Nephron (organoid): Measurements from ENCODE around the gene DNM2.
"Not testable (repeated sequence)": the region's sequence is repeated elsewhere in the genome, so short reads cannot be mapped to it uniquely, and the experiment has no call there.

ENCODE experiments used
- H3K27ac Mint-ChIP-seq, 3 experiments: 2 replicates each; pipeline ENCODE4 v1.8.0; 2020; ENCODE audit warnings: mixed read lengths in 3 of 3, mild to moderate bottlenecking in 2 of 3, moderate library complexity in 1 of 3
- H3K27me3 Mint-ChIP-seq: 2 replicates; pipeline ENCODE4 v1.8.0; 2021; ENCODE audit warnings: low read depth, mild to moderate bottlenecking, moderate library complexity, mixed read lengths
- H3K36me3 Mint-ChIP-seq: 2 replicates; pipeline ENCODE4 v1.8.0; 2020; ENCODE audit warnings: low read depth, mixed read lengths
- H3K4me1 Mint-ChIP-seq: 2 replicates; pipeline ENCODE4 v1.8.0; 2020; ENCODE audit warnings: mixed read lengths
- H3K4me3 Mint-ChIP-seq, 3 experiments: 2 replicates each; pipeline ENCODE4 v1.8.0; 2020; ENCODE audit warnings: mild to moderate bottlenecking in 3 of 3, mixed read lengths in 3 of 3, moderate library complexity in 2 of 3
- H3K9me3 Mint-ChIP-seq: 2 replicates; pipeline ENCODE4 v1.8.0; 2020; ENCODE audit warnings: mixed read lengths
- CTCF ChIP-seq, 3 experiments: fragments of 200-600 bp; sonication (generic); IDR thresholded peaks; one replicate each; pipeline ENCODE4 v1.5.0; 2021; ENCODE audit warnings: antibody characterized with exemption in 3 of 3; ENCODE audit not compliant: unreplicated experiment in 3 of 3

Gene DNM2

GRCh38 chr19:10852941-10853340, 135.1 kb downstream of the DNM2 start:
- Mint-ChIP-seq H3K9me3 (peaks cover 3% of the 10 kb centered on the region), H3K36me3 (no peaks in the 10 kb centered on the region), H3K4me3 (no peak overlapping the region), H3K27ac (no peak overlapping the region), H3K4me1 (peaks cover 5% of the 10 kb centered on the region), H3K27me3 (no peaks in the 10 kb centered on the region)
- no peak for TF ChIP-seq CTCF (IDR thresholded peaks at IDR 0.05; ENCODE audit: unreplicated experiment in 3 of 3)

- no peak for TF ChIP-seq CTCF (IDR thresholded peaks at IDR 0.05; ENCODE audit: unreplicated experiment in 3 of 3)
- Mint-ChIP-seq H3K27ac (no peak overlapping the region), H3K4me1 (no peaks in the 10 kb centered on the region), H3K27me3 (no peaks in the 10 kb centered on the region), H3K36me3 (no peaks in the 10 kb centered on the region), H3K4me3 (no peak overlapping the region), H3K9me3 (no peaks in the 10 kb centered on the region)
Measured at GRCh38 chr19:10854350-10855089, 136.6 kb downstream of the DNM2 start.

GRCh38 chr19:10855879-10856522, 138.1 kb downstream of the DNM2 start:
- Mint-ChIP-seq H3K27me3 (no peaks in the 10 kb centered on the region), H3K27ac (no peak overlapping the region), H3K4me1 (no peaks in the 10 kb centered on the region), H3K36me3 (no peaks in the 10 kb centered on the region), H3K4me3 (no peak overlapping the region), H3K9me3 (no peaks in the 10 kb centered on the region)
- TF ChIP-seq CTCF (IDR thresholded peaks at IDR 0.05; ENCODE audit: unreplicated experiment in 3 of 3) = peak; percentile 29 to 36 (median 32)

- H3K4me3 Mint-ChIP-seq, H3K4me1 Mint-ChIP-seq, H3K9me3 Mint-ChIP-seq, H3K27me3 Mint-ChIP-seq, H3K36me3 Mint-ChIP-seq, H3K27ac Mint-ChIP-seq: not testable (repeated sequence)
Measured at GRCh38 chr19:10856899-10857298, 139.0 kb downstream of the DNM2 start.

- Mint-ChIP-seq H3K27me3 (no peaks in the 10 kb centered on the region), H3K27ac (no peak overlapping the region), H3K4me1 (peaks cover 6% of the 10 kb centered on the region), H3K36me3 (no peaks in the 10 kb centered on the region), H3K9me3 (no peaks in the 10 kb centered on the region), H3K4me3 (no peak overlapping the region)
- TF ChIP-seq CTCF (IDR thresholded peaks at IDR 0.05; ENCODE audit: unreplicated experiment in 3 of 3) = peak; percentile 48 to 62 (median 59)
Measured at GRCh38 chr19:10858204-10858828, 140.4 kb downstream of the DNM2 start.

GRCh38 chr19:10861103-10861651, 143.3 kb downstream of the DNM2 start:
- Mint-ChIP-seq H3K4me3 (no peak overlapping the region), H3K4me1 (peaks cover 13% of the 10 kb centered on the region), H3K36me3 (no peaks in the 10 kb centered on the region), H3K9me3 (no peaks in the 10 kb centered on the region), H3K27ac (peak overlapping the region in 2 of 3 experiments; percentile 45 to 58), H3K27me3 (no peaks in the 10 kb centered on the region)
- peak in 2 of 3 experiments; percentile 20 to 27 for TF ChIP-seq CTCF (IDR thresholded peaks at IDR 0.05; ENCODE audit: unreplicated experiment in 3 of 3)
